GM12878 (cell line): ENCODE results near the gene SORL1. TPM values are rescaled to one million over a fixed set of nuclear protein-coding genes. Genes with fewer than 3 reads are reported as not detected.

Experiments used
- ATAC-seq: fragments of 200-7000 bp; cut with Tn5 transposase; 3 replicates; pipeline ENCODE4 v1.9.1; 2020; ENCODE audit warnings: mild to moderate bottlenecking, moderate library complexity
- BruUV-seq: library from RNA; stranded (reverse); fragments of 400-500 nt; replicated peaks from 2 replicates; lab custom pipeline; 2021; lab: Mats Ljungman, UMichigan
- CTCF ChIA-PET: fragments of 300-600 bp; sonication (Branson Sonifier 250); formaldehyde crosslinking; extraction: SDS; loops from one replicate; lab custom pipeline; 2021; ENCODE audit warnings: inconsistent platforms; lab: Yijun Ruan, JAX
- POLR2A ChIA-PET: fragments of 350-600 bp; formaldehyde crosslinking; extraction: SDS; loops from one replicate; lab custom pipeline; 2021; ENCODE audit warnings: inconsistent platforms; lab: Charles Lee
- RAD21 ChIA-PET: fragments of 300-600 bp; sonication (Branson Sonifier 250); formaldehyde crosslinking; loops from one replicate; lab custom pipeline; 2023; ENCODE audit warnings: antibody characterized with exemption; ENCODE audit not compliant: unreplicated experiment; lab: Charles Lee
- SMC1A ChIA-PET: fragments of 300-600 bp; sonication (Branson Sonifier 250); formaldehyde crosslinking; loops from one replicate; lab custom pipeline; 2023; ENCODE audit not compliant: unreplicated experiment, uncharacterized antibody; lab: Charles Lee
- DNase-seq: peaks from one replicate; pipeline ENCODE4 v3.0.0-alpha.2; 2011; ENCODE audit warnings: low read depth, low spot score
- FAIRE-seq: peaks from 3 replicates; lab custom pipeline; 2011; peaks lifted over from hg19 to GRCh38; lab: Jason Lieb, UNC
- H2AFZ ChIP-seq: 2 replicates; pipeline ENCODE4 v1.6.0; 2011; ENCODE audit warnings: low read depth, low read length, control low read depth; ENCODE audit not compliant: control insufficient read depth
- H3K27ac ChIP-seq: 2 replicates; pipeline ENCODE4 v1.5.1; 2011; ENCODE audit warnings: control low read depth; ENCODE audit not compliant: control insufficient read depth, insufficient read depth
- H3K27me3 ChIP-seq, 2 experiments: replicated peaks in 1 of 2; 2 replicates each; pipeline versions ENCODE4 v1.6.0 to v1.6.1; 2011; ENCODE audit warnings: low read length in 1 of 2; ENCODE audit not compliant: control insufficient read depth in 2 of 2, insufficient read depth in 2 of 2
- H3K36me3 ChIP-seq, 2 experiments: 2 replicates each; pipeline ENCODE4 v1.5.1; 2011; ENCODE audit warnings: low read length in 1 of 2; ENCODE audit not compliant: control insufficient read depth in 2 of 2, insufficient read depth in 2 of 2
- H3K4me1 ChIP-seq: 2 replicates; pipeline ENCODE4 v1.6.1; 2011; ENCODE audit warnings: mild to moderate bottlenecking, low read length, moderate library complexity, mixed read lengths; ENCODE audit not compliant: control insufficient read depth, insufficient read depth
- H3K4me2 ChIP-seq: 2 replicates; pipeline ENCODE4 v1.6.0; 2011; ENCODE audit warnings: control low read depth; ENCODE audit not compliant: control insufficient read depth, insufficient read depth
- H3K4me3 ChIP-seq: fragments of 200-600 bp; sonication (generic); 2 replicates; pipeline ENCODE4 v1.5.1; 2016
- H3K79me2 ChIP-seq: 2 replicates; pipeline ENCODE4 v1.6.0; 2011; ENCODE audit warnings: low read length; ENCODE audit not compliant: control insufficient read depth, insufficient read depth
- H3K9ac ChIP-seq: 2 replicates; pipeline ENCODE4 v1.8.0; 2011; ENCODE audit warnings: low read length, control low read depth, mixed read lengths; ENCODE audit not compliant: control insufficient read depth, insufficient read depth
- H3K9me3 ChIP-seq: replicated peaks from 3 replicates; pipeline ENCODE4 v1.5.1; 2011; ENCODE audit warnings: mild to moderate bottlenecking, low read length; ENCODE audit not compliant: control insufficient read depth, insufficient read depth
- H4K20me1 ChIP-seq: 2 replicates; pipeline ENCODE4 v1.6.0; 2011; ENCODE audit not compliant: control insufficient read depth, insufficient read depth
- ATF2 ChIP-seq: IDR thresholded peaks from 2 replicates; pipeline ENCODE4 v1.6.1; 2012; ENCODE audit warnings: low read length, inconsistent platforms
- CUX1 ChIP-seq: IDR thresholded peaks from 2 replicates; pipeline ENCODE4 v1.6.1; 2012; ENCODE audit warnings: improper control_type of control experiment, low read depth, low read length; ENCODE audit not compliant: insufficient replicate concordance
- EED ChIP-seq: sonication (generic); IDR thresholded peaks from 2 replicates; pipeline ENCODE4 v1.6.1; 2016; ENCODE audit warnings: antibody characterized with exemption, low read depth
- FOS ChIP-seq: IDR thresholded peaks from 3 replicates; pipeline ENCODE4 v1.6.1; 2011; ENCODE audit warnings: borderline replicate concordance; ENCODE audit not compliant: insufficient read length; ENCODE audit errors: extremely low read depth
- HDGF ChIP-seq: fragments of 450-650 bp; IDR thresholded peaks from 2 replicates; pipeline ENCODE4 v1.6.1; 2016; ENCODE audit warnings: antibody characterized with exemption
- NFIC ChIP-seq: IDR thresholded peaks from 2 replicates; pipeline ENCODE4 v1.6.1; 2012; ENCODE audit warnings: low read depth, mild to moderate bottlenecking, inconsistent platforms, low read length, moderate library complexity
- NFYB ChIP-seq: IDR thresholded peaks from 2 replicates; pipeline ENCODE4 v1.6.1; 2011; ENCODE audit warnings: low read depth, mild to moderate bottlenecking, low read length, improper control_type of control experiment, moderate library complexity; ENCODE audit not compliant: insufficient read depth
- RUNX3 ChIP-seq: IDR thresholded peaks from 2 replicates; pipeline ENCODE4 v1.6.1; 2012; ENCODE audit warnings: low read length, inconsistent platforms
- SIN3A ChIP-seq: IDR thresholded peaks from 2 replicates; pipeline ENCODE4 v1.6.1; 2012; ENCODE audit warnings: low read depth, low read length, improper control_type of control experiment
- USF2 ChIP-seq: IDR thresholded peaks from 2 replicates; pipeline ENCODE4 v1.6.1; 2011; ENCODE audit warnings: low read depth, low read length, improper control_type of control experiment, borderline replicate concordance
- WGBS: methylation state at CpG from one replicate; pipeline ENCODE4 v1.1.6; 2016; ENCODE audit warnings: low lambda C conversion rate; ENCODE audit not compliant: insufficient replicate concordance, insufficient coverage; ENCODE audit errors: missing lambda C conversion rate; 5-methylcytosine and 5-hydroxymethylcytosine counted together
- in situ Hi-C: fragments of 300-500 bp; cut with MboI; formaldehyde crosslinking; loops from 9 replicates; pipeline ENCODE4 v1.14.3; 2018; ENCODE audit warnings: mixed read lengths
- intact Hi-C: fragments of 100-400 bp; cut with micrococcal nuclease; formaldehyde crosslinking; loops from one replicate; pipeline ENCODE4 v1.14.2; 2022; ENCODE audit not compliant: unreplicated experiment
- polyA plus RNA-seq, 11 experiments: library from polyadenylated mRNA; depleted of rRNA in 4 of 11; unstranded in 6 of 11; stranded (reverse) in 5 of 11; fragments of >200 nt; fragmentation: Nextera tagmentation in 4 of 11; fragmentation: Illumina TruSeq in 1 of 11; extraction: Ambion mirVana in 4 of 11; extraction: Trizol in 1 of 11; gene quantifications; 1 replicate in 1 of 11; 2 replicates in 10 of 11; pipeline versions ENCODE4 v1.2.1 to v1.2.3, GENCODE V29; 2011 to 2016; ENCODE audit warnings: inconsistent platforms in 2 of 11, missing spikeins in 2 of 11, low read depth in 1 of 11
- total RNA-seq, 4 experiments: library from RNA; depleted of rRNA in 3 of 4; stranded (reverse); fragments of >200 nt in 3 of 4; fragmentation: Illumina TruSeq in 1 of 4; extraction: Trizol in 1 of 4; gene quantifications; 2 replicates each; pipeline versions ENCODE4 v1.2.1 to v1.2.3, GENCODE V29; 2013 to 2021

SORL1 gene
- total and polyA plus RNA-seq, 10 of the 15 experiments (the other 5 are each of a cell fraction or from before 2014, with no cell fraction given) = 20.2 to 107 (median 59.9) TPM

- DNase-seq (no peak), ATAC-seq (no peak)
- Histone ChIP-seq H4K20me1 (no peaks in the 10 kb centered on the region), H3K79me2 (peaks cover 20% of the 10 kb centered on the region), H2AFZ (no peak overlapping the region), H3K27me3 (no peaks in the 10 kb centered on the region), H3K4me3 (no peak overlapping the region), H3K27ac (no peak overlapping the region), H3K9me3 (no peaks in the 10 kb centered on the region; the same call in 2 of the 3 replicates)
- WGBS = 96% methylated on average over 8 of the region's 8 CpGs
- intact Hi-C loops (no loop called here), in situ Hi-C loops (no loop called here)
- ChIA-PET RAD21 (interaction anchor here (1.4 kb wide), 1 partner anchor 12 kb away, joined by 3 read pairs; no protein-coding TSS in a partner anchor), POLR2A (interaction anchor here (0.6 kb wide), 1 partner anchor 425 kb away, joined by 3 read pairs; no protein-coding TSS in a partner anchor), CTCF (interaction anchor here (1.1 kb wide), 1 partner anchor 113 kb away, joined by 4 read pairs; no protein-coding TSS in a partner anchor)
- BruUV-seq = no TSS peak
- TF ChIP-seq EED = no peak
- TF ChIP-seq ATF2 = no peak
- no peak for TF ChIP-seq SIN3A
- TF ChIP-seq HDGF = no peak
- no peak for TF ChIP-seq NFYB
- no peak for TF ChIP-seq FOS
- no peak for TF ChIP-seq NFIC
- no peak for TF ChIP-seq RUNX3
- TF ChIP-seq CUX1 = no peak
- TF ChIP-seq USF2 = no peak
- TF ChIP-seq, all 136 proteins: peak for 0
- Histone ChIP-seq H3K4me1 (peaks cover 22% of the 10 kb centered on the region), H3K9ac (no peak overlapping the region), H3K4me2 (no peak overlapping the region), H3K36me3 (peaks cover 27 to 53% of the 10 kb centered on the region in 2 experiments)
- FAIRE-seq = peak; percentile 7
- SMC1A ChIA-PET = interaction anchor here (0.7 to 1.6 kb wide), 5 partner anchors 11 to 243 kb away, joined by 3 to 5 read pairs (median 4); no protein-coding TSS in a partner anchor
Observed at GRCh38 chr11:121563900-121564822, 112.0 kb downstream of the SORL1 start.
